Stimulated activated CD4-positive, alpha-beta T cell treated with anti-CD3 and anti-CD28 coated beads, Interleukin-1b, Interleukin-23, amount 100 ng/mL, for 24 hours (primary cell): ENCODE results near the gene DCAF8.
"Not testable (repeated sequence)": the region's sequence is repeated elsewhere in the genome, so short reads cannot be mapped to it uniquely, and the experiment has no call there.

ENCODE experiments used
- DNase-seq, 4 experiments: peaks; one replicate each; pipeline ENCODE4 v3.0.0-alpha.2; 2020; ENCODE audit warnings: low read depth in 4 of 4, low spot score in 1 of 4

DCAF8 gene

GRCh38 chr1:160261893-160262794, at the start of gene DCAF8:
Gene DCAF8 (minus strand): TSS chr1:160262549. CDS start chr1:160244008, 18,541 bp downstream.
- DNase-seq = peak; percentile 90 to 98 (median 94)

DNA sequence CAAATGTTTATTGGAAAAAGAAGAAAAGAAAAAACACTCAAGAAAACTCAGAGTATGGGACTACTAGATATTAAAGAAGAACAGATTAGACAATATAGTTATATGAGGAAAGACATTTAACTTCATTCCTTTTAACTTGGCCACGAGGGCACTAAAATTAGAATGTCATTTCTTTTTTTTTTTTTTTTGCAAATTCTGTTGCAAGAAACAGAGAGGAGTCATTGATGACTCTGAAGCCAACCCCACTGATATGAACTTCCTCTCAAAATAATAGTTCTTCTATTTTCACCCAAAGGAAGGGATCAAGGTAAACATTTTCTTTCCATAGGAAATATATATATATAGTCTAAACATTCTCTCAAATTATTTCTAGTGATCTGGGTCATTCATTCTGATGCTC, 47.2 kb upstream of the DCAF8 start:
- DNase-seq = no peak

DNA sequence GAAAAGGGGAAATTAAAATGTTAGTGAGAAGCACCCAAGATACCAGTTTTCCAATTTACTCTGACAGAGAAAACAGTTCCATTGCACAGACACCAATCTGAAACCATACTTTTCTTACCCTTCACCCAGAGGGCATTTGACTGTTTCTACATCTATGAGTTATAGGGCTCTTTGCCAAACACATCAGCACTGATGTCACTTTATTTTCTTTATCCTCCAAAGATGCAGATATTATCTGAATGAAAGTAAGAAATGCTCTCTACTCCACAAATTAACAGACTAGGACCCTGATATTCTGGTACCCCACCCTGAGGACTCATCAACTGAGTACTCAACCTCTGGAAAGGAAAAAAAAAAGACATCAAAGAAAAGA, 46.8 kb upstream of the DCAF8 start:
- no peak for DNase-seq

DNA sequence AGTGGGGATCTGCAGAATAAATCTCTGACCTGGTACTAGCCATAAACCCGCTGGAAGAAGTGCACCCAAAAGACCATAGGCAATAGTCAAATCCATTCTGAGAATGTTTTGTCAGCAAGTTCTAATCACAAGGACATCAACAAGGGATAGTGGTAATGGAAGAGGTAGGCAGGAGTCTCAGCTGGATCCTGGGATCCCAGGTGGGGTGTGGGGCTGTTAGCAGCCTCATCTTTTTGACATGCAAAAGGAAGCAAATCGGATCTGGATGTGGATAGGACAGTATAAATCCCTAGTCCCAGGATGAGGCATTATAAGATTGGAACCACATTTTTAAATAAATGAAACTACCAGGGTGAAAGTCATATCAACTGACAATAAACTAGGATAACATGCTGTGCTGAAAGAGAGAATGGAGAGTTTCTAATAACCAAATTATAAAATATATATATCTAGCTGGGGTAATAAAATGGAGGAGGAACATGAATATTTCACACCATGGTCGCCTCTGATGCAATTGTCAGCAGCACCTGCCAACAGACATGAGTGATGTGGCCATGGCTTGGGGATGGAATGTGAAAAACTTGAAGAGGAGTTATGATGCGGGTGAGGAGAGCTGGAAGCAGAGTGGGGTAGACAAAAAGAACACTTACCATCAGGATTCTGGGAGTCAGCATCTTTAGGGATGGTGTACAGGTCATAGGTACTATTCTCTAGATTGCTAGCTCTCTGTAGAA, 46.3 kb upstream of the DCAF8 start:
- no peak for DNase-seq

GRCh38 chr1:160307118-160307791, 44.9 kb upstream of the DCAF8 start:
- DNase-seq = no peak

- DNase-seq = no peak
Measured at GRCh38 chr1:160300173-160300572, 37.8 kb upstream of the DCAF8 start.

DNA sequence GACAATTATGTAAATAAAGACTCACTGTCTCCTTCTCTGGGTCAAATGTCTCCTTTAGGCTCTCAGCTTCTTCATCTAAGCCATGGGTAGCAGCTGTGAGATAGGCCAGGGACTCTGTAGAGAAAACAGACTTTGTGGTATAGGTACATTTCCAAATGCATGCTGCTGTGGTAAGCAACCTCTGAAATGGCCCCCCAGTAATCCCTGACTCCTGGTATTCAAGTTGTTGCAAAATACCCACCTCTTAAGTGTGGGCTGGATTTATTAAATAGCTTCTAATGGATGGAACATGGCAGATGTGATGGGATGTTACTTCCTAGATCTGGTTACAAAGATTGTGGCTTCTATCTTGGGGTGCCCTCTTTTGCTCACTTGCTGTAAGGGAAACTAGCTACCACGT, 33.7 kb upstream of the DCAF8 start:
- no peak for DNase-seq

DNA sequence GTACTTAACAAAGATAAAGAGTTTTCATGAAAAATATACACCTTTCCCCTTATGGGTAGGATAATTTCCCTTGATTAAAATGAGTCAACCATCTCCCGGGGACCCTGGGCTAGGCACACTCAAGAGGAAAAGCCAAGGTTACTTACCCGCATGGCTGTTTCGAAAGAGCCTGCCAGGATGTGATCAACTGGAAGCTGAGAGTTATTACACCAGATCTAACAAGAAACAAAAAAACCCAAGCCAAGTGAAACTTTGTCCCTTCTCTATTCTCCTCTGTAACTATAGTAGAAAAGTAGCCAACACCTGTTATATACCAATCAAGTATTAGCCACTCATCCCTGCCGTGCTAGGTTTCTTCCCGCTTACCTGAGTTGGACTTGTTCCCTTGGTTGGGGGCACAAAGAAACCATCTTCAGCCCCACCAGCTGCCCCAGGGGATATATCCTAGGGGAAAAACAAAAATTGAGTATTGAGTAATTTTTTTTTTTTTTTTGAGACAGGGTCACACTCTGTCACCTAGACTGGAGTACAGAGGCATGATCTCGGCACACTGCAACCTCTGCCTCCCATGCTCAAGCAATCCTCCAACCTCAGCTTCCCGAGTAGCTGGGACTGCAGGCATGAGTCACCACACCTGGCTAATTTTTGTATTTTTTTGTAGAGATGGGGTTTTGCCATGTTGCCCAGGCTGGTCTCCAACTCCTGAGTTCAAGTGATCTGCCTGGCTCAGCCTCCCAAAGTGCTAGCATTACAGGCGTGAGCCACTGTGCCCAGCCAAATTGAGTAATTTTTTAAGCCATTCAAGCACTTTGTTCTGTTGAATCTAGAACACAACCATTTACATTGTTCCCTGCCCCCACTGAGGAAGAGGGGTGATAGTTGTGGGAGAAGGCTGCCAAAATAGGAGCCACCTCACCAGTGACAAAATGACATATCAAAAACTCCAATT, 30.9 kb upstream of the DCAF8 start:
- DNase-seq = no peak

- peak in 3 of 4 experiments; percentile 25 to 45 (median 26) for DNase-seq
Measured at GRCh38 chr1:160291248-160292220, 29.2 kb upstream of the DCAF8 start.

DNA sequence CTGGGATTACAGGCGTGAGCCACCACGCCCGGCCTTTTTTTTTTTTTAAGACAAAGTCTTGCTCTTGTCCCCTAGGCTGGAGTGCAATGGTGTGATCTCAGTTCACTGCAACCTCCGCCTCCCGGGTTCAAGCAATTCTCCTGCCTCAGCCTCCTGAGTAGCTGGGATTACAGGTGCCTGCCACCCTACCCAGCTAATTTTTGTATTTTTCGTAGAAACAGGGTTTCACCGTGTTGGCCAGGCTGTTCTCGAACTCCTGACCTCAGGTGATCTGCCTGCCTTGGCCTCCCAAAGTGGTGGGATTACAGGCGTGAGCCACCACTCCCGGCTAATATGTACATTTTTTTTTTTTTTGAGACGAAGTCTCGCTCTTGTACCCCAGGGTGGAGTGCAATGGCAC, 25.4 kb upstream of the DCAF8 start:
- DNase-seq = not testable (repeated sequence)

GRCh38 chr1:160285506-160285905, 23.2 kb upstream of the DCAF8 start:
- no peak for DNase-seq

- DNase-seq = peak; percentile 84 to 92 (median 88)
Measured at GRCh38 chr1:160284782-160285344, 22.5 kb upstream of the DCAF8 start, which contains the start of gene PEX19. Gene PEX19 (minus strand): TSS chr1:160285133. CDS start chr1:160285124, 9 bp downstream.

GRCh38 chr1:160284220-160284781, 22.0 kb upstream of the DCAF8 start:
- DNase-seq = no peak

GRCh38 chr1:160282807-160283206, 20.5 kb upstream of the DCAF8 start:
- no peak for DNase-seq

DNA sequence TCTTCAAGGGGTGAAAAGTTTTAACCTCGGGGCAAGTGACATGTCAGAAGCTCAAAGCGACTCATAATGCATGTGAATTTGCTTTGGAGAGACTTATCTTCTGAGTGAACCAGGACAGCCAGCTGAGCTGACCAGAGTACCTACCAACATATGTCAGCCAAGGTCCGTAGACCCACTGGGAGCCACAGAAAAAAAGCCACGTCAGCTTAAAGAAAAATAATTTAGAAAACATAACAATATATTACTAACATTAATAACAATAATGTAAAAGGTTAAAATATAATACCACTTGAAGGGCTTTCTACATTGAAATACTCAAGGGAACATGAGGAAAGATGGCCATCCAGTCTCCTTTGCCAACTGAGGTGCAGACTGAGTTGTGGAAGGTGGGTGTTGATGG, 15.6 kb upstream of the DCAF8 start:
- no peak for DNase-seq

GRCh38 chr1:160277330-160277729, 15.0 kb upstream of the DCAF8 start:
- no peak for DNase-seq

DNA sequence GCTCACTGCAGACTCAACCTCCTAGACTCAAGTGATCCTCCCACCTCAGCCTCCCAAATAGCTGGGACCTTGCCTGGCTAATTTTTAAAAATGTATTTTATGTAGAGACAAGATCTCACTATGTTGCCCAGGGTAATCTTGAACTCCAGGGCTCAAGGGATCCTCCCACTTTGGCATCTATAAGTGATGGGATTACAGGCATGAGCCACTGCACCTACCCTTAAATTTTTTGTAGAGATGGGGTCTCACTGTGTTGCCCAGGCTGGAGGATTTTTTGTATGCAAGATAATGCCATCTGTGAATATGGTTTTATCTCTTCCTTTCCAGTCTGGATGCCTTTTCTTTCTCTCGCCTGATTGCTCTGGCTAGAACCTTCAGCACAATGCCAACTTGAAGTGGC, 8.7 kb upstream of the DCAF8 start:
- no peak for DNase-seq

- DNase-seq = no peak
Measured at GRCh38 chr1:160267284-160267991, 5.1 kb upstream of the DCAF8 start.
